A673 (cell line): ENCODE results near the gene SPINK4. TPM values are rescaled to one million over a fixed set of nuclear protein-coding genes. Genes with fewer than 3 reads are reported as not detected.

ENCODE experiments used
- BruUV-seq: library from RNA; stranded (reverse); fragments of 400-500 nt; replicated peaks from 2 replicates; lab custom pipeline; 2021; lab: Mats Ljungman, UMichigan
- CTCF ChIA-PET: fragments of 300-600 bp; sonication (Branson Sonifier 250); formaldehyde crosslinking; loops from one replicate; lab custom pipeline; 2022; ENCODE audit warnings: antibody characterized with exemption; lab: Charles Lee
- POLR2A ChIA-PET: fragments of 300-600 bp; sonication (Branson Sonifier 250); formaldehyde crosslinking; loops from one replicate; lab custom pipeline; 2022; ENCODE audit warnings: antibody characterized with exemption; ENCODE audit not compliant: low non-redundant PET; lab: Charles Lee
- DNase-seq: peaks from one replicate; pipeline ENCODE4 v3.0.0-alpha.2; 2015; ENCODE audit warnings: low spot score
- H3K27ac ChIP-seq: fragments of 200-600 bp; sonication (generic); 2 replicates; pipeline ENCODE4 v1.5.1; 2016; ENCODE audit warnings: mixed run types, low read depth, mild to moderate bottlenecking, mixed read lengths, antibody characterized with exemption, low read length; ENCODE audit not compliant: poor library complexity, severe bottlenecking
- H3K27me3 ChIP-seq: fragments of 200-600 bp; sonication (generic); replicated peaks from 2 replicates; pipeline ENCODE4 v1.6.1; 2017; ENCODE audit warnings: mixed run types, low read depth, mild to moderate bottlenecking, mixed read lengths, antibody characterized with exemption, low read length; ENCODE audit not compliant: insufficient read depth, poor library complexity
- H3K36me3 ChIP-seq: fragments of 200-600 bp; sonication (generic); 2 replicates; pipeline ENCODE4 v1.6.1; 2016; ENCODE audit warnings: mixed run types, mild to moderate bottlenecking, mixed read lengths, antibody characterized with exemption, low read length; ENCODE audit not compliant: insufficient read depth, poor library complexity, severe bottlenecking
- H3K4me1 ChIP-seq: fragments of 200-600 bp; sonication (generic); 2 replicates; pipeline ENCODE4 v1.6.1; 2017; ENCODE audit warnings: mixed run types, mild to moderate bottlenecking, mixed read lengths, antibody characterized with exemption, low read length; ENCODE audit not compliant: insufficient read depth, poor library complexity, severe bottlenecking
- H3K4me3 ChIP-seq: fragments of 200-600 bp; sonication (generic); 2 replicates; pipeline ENCODE4 v1.5.1; 2016; ENCODE audit warnings: low read depth, mixed run types, mild to moderate bottlenecking, mixed read lengths, low read length; ENCODE audit not compliant: poor library complexity, severe bottlenecking
- H3K9me3 ChIP-seq: fragments of 200-600 bp; sonication (generic); 2 replicates; pipeline ENCODE4 v1.6.1; 2016; ENCODE audit warnings: mixed run types, low read depth, mild to moderate bottlenecking, mixed read lengths, antibody characterized with exemption, low read length; ENCODE audit not compliant: poor library complexity, severe bottlenecking
- EZH2 ChIP-seq: fragments of 200-600 bp; sonication (generic); IDR thresholded peaks from 2 replicates; pipeline ENCODE4 v1.6.1; 2017; ENCODE audit warnings: borderline replicate concordance, low read depth, mild to moderate bottlenecking, mixed read lengths, antibody characterized with exemption, low read length; ENCODE audit not compliant: poor library complexity, severe bottlenecking
- intact Hi-C: fragments of 100-400 bp; cut with micrococcal nuclease; formaldehyde crosslinking; loops from one replicate; pipeline ENCODE4 v1.10.0; 2022; ENCODE audit not compliant: unreplicated experiment
- total RNA-seq: library from RNA; stranded (reverse); gene quantifications from 2 replicates; pipeline ENCODE4 v1.2.3, GENCODE V29; 2021
- TF ChIP-seq, protein P1 (sequence below): fragments of 300-800, 200-600 bp; sonication (generic); conservative IDR thresholded peaks from 2 replicates; pipeline ENCODE4 v1.5.1; 2017; ENCODE audit warnings: low read depth, mild to moderate bottlenecking, antibody characterized with exemption, low read length, moderate library complexity, mixed read lengths

Gene SPINK4
- total RNA-seq, 1 experiment from 2014 or later = not detected

DNA sequence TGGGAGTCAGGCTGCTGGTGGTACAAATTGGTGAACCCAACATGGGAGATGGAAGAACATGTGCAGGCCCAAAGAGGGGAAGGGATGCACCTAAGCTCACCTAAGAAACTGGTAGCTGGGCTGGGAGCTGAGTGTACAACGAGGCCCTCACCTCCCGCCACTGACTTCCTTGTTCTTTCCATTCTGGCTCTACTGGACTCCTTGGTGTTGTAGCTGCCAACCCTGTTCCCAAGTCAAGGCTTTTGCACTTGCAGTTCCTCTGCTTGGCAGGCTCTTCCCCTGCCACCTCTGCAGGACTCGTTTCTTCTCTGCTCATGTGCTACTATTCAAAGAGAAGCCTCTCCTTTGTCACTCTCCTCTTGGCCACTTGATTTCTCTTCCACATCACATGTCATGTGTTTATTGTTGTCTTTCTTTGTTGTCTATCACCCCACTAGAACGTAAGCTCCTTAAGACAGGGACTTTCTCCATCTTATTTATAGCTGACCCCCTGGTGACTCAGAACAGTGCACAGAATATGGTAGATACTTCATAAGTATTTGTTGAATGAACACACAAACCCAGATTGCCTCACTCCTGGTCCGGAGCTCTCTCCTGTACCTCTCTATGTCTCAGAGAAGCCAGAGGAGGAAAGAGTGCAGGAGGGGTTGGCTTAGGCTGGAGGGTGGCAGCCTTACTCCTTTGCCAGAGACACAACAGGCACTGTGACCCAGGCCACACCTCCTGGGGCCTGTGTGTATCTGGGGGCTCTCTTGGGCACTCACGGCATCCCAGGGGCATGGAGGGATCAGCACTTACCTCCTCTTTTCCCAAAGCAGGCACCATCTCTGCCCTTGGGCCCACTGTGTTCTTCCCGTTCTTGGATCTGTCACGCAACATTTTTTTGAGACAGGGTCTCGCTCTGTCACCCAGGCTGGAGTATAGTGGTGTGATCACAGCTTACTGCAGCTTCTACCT, 5.2 kb upstream of the SPINK4 start:
- H3K4me3 ChIP-seq = no peak overlapping the region
- ChIA-PET POLR2A (no interaction called here), CTCF (no interaction called here)
- no peaks in the 10 kb centered on the region for H3K9me3 ChIP-seq
- no peaks in the 10 kb centered on the region for H3K4me1 ChIP-seq
- TF ChIP-seq, protein P1, sequence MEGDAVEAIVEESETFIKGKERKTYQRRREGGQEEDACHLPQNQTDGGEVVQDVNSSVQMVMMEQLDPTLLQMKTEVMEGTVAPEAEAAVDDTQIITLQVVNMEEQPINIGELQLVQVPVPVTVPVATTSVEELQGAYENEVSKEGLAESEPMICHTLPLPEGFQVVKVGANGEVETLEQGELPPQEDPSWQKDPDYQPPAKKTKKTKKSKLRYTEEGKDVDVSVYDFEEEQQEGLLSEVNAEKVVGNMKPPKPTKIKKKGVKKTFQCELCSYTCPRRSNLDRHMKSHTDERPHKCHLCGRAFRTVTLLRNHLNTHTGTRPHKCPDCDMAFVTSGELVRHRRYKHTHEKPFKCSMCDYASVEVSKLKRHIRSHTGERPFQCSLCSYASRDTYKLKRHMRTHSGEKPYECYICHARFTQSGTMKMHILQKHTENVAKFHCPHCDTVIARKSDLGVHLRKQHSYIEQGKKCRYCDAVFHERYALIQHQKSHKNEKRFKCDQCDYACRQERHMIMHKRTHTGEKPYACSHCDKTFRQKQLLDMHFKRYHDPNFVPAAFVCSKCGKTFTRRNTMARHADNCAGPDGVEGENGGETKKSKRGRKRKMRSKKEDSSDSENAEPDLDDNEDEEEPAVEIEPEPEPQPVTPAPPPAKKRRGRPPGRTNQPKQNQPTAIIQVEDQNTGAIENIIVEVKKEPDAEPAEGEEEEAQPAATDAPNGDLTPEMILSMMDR = no peak
- no peak for TF ChIP-seq EZH2
- no TSS peak for BruUV-seq
- H3K36me3 ChIP-seq = no peaks in the 10 kb centered on the region
- H3K27ac ChIP-seq = no peak overlapping the region
- no peaks in the 10 kb centered on the region for H3K27me3 ChIP-seq
- intact Hi-C loops = no loop called here
- DNase-seq = no peak

DNA sequence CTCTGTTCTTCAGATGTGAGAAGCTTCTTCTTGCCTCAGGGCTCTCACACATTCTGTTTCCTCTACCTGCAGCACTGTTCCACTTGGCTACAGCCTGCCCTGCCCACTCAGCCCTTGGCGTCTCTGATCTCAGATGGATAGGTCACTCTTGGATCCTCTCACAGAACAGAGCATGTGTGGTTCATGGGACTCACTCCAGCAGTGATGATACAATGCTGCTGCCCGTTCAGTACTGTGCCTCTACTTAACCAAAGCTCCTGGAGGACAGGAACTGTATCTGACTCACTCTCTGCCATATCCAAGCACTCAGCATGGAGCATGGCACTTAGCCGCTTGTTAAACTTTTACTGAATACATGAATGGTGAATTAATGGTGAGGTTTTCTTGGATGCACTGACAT, 3.4 kb upstream of the SPINK4 start:
- H3K9me3 ChIP-seq = no peaks in the 10 kb centered on the region
- TF ChIP-seq EZH2 = no peak
- TF ChIP-seq, protein P1 = no peak
- H3K4me3 ChIP-seq = no peak overlapping the region
- BruUV-seq = no TSS peak
- no peaks in the 10 kb centered on the region for H3K27me3 ChIP-seq
- ChIA-PET CTCF (interaction anchor here (1.2 kb wide), 1 partner anchor 11 kb away, joined by 3 read pairs; no protein-coding TSS in a partner anchor), POLR2A (no interaction called here)
- intact Hi-C loops = no loop called here
- H3K4me1 ChIP-seq = no peaks in the 10 kb centered on the region
- H3K36me3 ChIP-seq = no peaks in the 10 kb centered on the region
- DNase-seq = peak; percentile 18
- no peak overlapping the region for H3K27ac ChIP-seq

DNA sequence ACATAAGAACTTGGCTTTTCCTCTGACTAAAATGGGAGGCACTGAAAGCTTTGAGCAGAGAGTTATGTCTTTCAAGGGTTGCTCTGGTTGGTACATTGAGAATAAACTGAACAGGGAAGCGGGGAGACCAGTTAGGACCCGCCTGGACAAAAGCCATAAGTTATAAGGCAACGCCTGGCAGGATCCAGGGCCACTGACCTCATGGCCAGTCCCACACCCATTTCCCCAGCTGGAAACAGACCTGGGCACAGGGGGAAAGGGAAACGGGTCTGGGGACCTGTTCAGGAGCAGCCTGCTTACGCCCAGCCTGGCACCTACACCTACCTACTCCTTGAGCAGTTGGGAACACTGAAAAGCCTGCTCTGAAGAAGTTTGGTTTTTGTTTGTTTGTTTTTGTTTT, 1.3 kb downstream of the SPINK4 start:
- ChIA-PET POLR2A (no interaction called here), CTCF (no interaction called here)
- no peak overlapping the region for H3K4me3 ChIP-seq
- no TSS peak for BruUV-seq
- H3K4me1 ChIP-seq = no peaks in the 10 kb centered on the region
- intact Hi-C loops = no loop called here
- no peaks in the 10 kb centered on the region for H3K27me3 ChIP-seq
- no peak overlapping the region for H3K27ac ChIP-seq
- no peak for DNase-seq
- H3K36me3 ChIP-seq = no peaks in the 10 kb centered on the region
- TF ChIP-seq EZH2 = no peak
- TF ChIP-seq, protein P1 = no peak
- H3K9me3 ChIP-seq = no peaks in the 10 kb centered on the region
